Fibroblast of lung (primary cell): Measurements from ENCODE around the gene ASTN2. TPM values are rescaled to one million over a fixed set of nuclear protein-coding genes. Genes with fewer than 3 reads are reported as not detected.

Experiments
- DNase-seq, 2 donors: peaks; one replicate each; pipeline versions ENCODE4 v3.0.0 to v3.0.0-alpha.2; 2010; ENCODE audit warnings: low read depth in 2 of 2
- H2AFZ ChIP-seq: 2 replicates; pipeline ENCODE4 v1.5.1; 2012; ENCODE audit warnings: low read length, control low read depth, inconsistent platforms
- H3K27ac ChIP-seq: 2 replicates; pipeline ENCODE4 v1.5.1; 2011; ENCODE audit warnings: low read length, control low read depth; ENCODE audit not compliant: insufficient read depth
- H3K27me3 ChIP-seq: 2 replicates; pipeline ENCODE4 v1.5.1; 2011; ENCODE audit warnings: mild to moderate bottlenecking, low read length; ENCODE audit not compliant: control insufficient read depth, insufficient read depth
- H3K36me3 ChIP-seq: 2 replicates; pipeline ENCODE4 v1.5.1; 2011; ENCODE audit warnings: low read length; ENCODE audit not compliant: control insufficient read depth, insufficient read depth
- H3K4me1 ChIP-seq: 2 replicates; pipeline ENCODE4 v1.5.1; 2011; ENCODE audit warnings: low read length; ENCODE audit not compliant: control insufficient read depth, insufficient read depth; ENCODE audit errors: extremely low read depth
- H3K4me2 ChIP-seq: 2 replicates; pipeline ENCODE4 v1.5.1; 2011; ENCODE audit warnings: low read length, control low read depth; ENCODE audit not compliant: insufficient read depth; ENCODE audit errors: extremely low read depth
- H3K4me3 ChIP-seq, 4 experiments: fragments of 200-600 bp in 1 of 4; sonication (generic) in 1 of 4; replicated peaks in 1 of 4; 2 replicates each; pipeline ENCODE4 v1.5.1; 2011 to 2016; ENCODE audit warnings: low read length in 4 of 4, low read depth in 3 of 4, mild to moderate bottlenecking in 3 of 4, control low read depth in 2 of 4, inconsistent platforms in 1 of 4, mixed read lengths in 1 of 4; ENCODE audit not compliant: insufficient read depth in 1 of 4; ENCODE audit errors: control extremely low read depth in 1 of 4
- H3K79me2 ChIP-seq: 2 replicates; pipeline ENCODE4 v1.5.1; 2012; ENCODE audit warnings: mild to moderate bottlenecking, low read length, inconsistent platforms; ENCODE audit not compliant: control insufficient read depth, insufficient read depth
- H3K9ac ChIP-seq: 2 replicates; pipeline ENCODE4 v1.5.1; 2011; ENCODE audit warnings: mild to moderate bottlenecking, low read length, control low read depth; ENCODE audit not compliant: insufficient read depth
- H3K9me3 ChIP-seq: 2 replicates; pipeline ENCODE4 v1.5.1; 2012; ENCODE audit warnings: low read depth, low read length; ENCODE audit not compliant: control insufficient read depth, insufficient read depth
- H4K20me1 ChIP-seq: 2 replicates; pipeline ENCODE4 v1.5.1; 2011; ENCODE audit warnings: low read length; ENCODE audit not compliant: control insufficient read depth, insufficient read depth; ENCODE audit errors: extremely low read depth
- EZH2 ChIP-seq: IDR thresholded peaks from 2 replicates; pipeline ENCODE4 v1.5.1; 2012; ENCODE audit warnings: low read length, control low read depth, mild to moderate bottlenecking; ENCODE audit errors: missing control alignments
- polyA plus RNA-seq, 2 donors: library from polyadenylated mRNA; depleted of rRNA in 1 of 2; stranded (reverse) in 1 of 2; unstranded in 1 of 2; fragments of >200 nt; gene quantifications; 2 replicates each; pipeline ENCODE4 v1.2.1, GENCODE V29; 2011 to 2012; ENCODE audit warnings: missing spikeins in 1 of 2
- total RNA-seq: library from RNA; depleted of rRNA; stranded (reverse); fragments of >200 nt; gene quantifications from 2 replicates; pipeline ENCODE4 v1.2.1, GENCODE V29; 2014
- TF ChIP-seq, protein P1 (sequence below), 2 donors: IDR thresholded peaks in 1 of 2; conservative IDR thresholded peaks in 1 of 2; 1 replicate in 1 of 2; 2 replicates in 1 of 2; pipeline ENCODE4 v1.5.1; 2011 to 2012; ENCODE audit warnings: low read length in 2 of 2, control low read depth in 1 of 2, inconsistent platforms in 1 of 2, low read depth in 1 of 2, mild to moderate bottlenecking in 1 of 2

The ASTN2 gene
- total and polyA plus RNA-seq, 2 donors (not counting 1 experiment from before 2014, with no cell fraction given): 2.2 to 19.2 TPM

DNA sequence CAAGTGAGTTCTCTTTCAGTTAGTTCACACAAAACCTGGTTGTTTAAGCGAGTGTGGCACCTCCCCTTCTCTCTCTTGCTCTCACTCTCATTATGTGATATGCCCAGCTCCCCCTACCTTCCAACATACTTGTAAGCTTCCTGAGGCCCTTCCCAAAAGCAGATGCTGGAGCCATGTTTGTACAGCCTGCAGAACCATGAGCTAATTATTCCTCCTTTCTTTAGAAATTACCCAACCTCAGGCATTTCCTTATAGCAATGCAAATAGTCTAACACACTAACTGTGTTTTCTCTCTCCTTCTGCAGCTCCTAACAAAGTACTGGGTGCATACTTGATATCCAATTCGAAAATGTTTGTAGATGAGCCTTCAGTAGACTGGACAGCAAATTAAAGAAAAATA lies 665.1 kb downstream of the ASTN2 start:
- no peak overlapping the region for H2AFZ ChIP-seq
- H3K79me2 ChIP-seq: no peaks in the 10 kb centered on the region
- no peaks in the 10 kb centered on the region for H3K9me3 ChIP-seq
- H3K36me3 ChIP-seq: no peaks in the 10 kb centered on the region
- H3K4me2 ChIP-seq: no peak overlapping the region
- H3K9ac ChIP-seq: no peak overlapping the region
- no peak overlapping the region for H3K27ac ChIP-seq
- TF ChIP-seq, protein P1, sequence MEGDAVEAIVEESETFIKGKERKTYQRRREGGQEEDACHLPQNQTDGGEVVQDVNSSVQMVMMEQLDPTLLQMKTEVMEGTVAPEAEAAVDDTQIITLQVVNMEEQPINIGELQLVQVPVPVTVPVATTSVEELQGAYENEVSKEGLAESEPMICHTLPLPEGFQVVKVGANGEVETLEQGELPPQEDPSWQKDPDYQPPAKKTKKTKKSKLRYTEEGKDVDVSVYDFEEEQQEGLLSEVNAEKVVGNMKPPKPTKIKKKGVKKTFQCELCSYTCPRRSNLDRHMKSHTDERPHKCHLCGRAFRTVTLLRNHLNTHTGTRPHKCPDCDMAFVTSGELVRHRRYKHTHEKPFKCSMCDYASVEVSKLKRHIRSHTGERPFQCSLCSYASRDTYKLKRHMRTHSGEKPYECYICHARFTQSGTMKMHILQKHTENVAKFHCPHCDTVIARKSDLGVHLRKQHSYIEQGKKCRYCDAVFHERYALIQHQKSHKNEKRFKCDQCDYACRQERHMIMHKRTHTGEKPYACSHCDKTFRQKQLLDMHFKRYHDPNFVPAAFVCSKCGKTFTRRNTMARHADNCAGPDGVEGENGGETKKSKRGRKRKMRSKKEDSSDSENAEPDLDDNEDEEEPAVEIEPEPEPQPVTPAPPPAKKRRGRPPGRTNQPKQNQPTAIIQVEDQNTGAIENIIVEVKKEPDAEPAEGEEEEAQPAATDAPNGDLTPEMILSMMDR (conservative IDR thresholded peaks at IDR 0.05 in 1 of 2, IDR thresholded peaks at IDR 0.05 in 1 of 2; ENCODE audit: low read depth in 1 of 2, low read length in 2 of 2): no peak
- no peak for TF ChIP-seq EZH2
- no peaks in the 10 kb centered on the region for H4K20me1 ChIP-seq
- no peak overlapping the region for H3K4me3 ChIP-seq
- no peaks in the 10 kb centered on the region for H3K4me1 ChIP-seq
- H3K27me3 ChIP-seq: no peaks in the 10 kb centered on the region
- no peak for DNase-seq

DNA sequence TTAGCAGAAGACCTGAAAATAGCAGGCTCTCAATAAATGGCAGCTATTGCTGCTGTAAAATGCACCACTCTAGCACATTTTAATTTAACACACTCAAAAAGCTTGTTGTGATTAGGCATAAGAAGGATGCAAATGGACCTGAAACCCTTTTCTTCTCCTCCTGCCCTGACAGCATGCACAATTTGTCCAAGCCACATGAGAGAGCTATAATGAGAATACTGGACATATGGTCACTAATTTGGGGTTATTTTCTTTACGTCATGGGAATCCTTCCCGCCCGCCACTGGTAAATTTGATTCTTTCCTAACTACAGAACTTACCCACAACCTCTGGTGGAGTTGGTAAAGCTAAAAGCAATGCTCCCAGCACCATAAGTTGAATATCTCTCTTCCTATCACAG lies 665.7 kb downstream of the ASTN2 start:
- Histone ChIP-seq H3K27ac (no peak overlapping the region), H3K4me1 (no peaks in the 10 kb centered on the region), H3K27me3 (no peaks in the 10 kb centered on the region), H2AFZ (no peak overlapping the region), H3K4me2 (no peak overlapping the region), H4K20me1 (no peaks in the 10 kb centered on the region), H3K9ac (no peak overlapping the region), H3K79me2 (no peaks in the 10 kb centered on the region), H3K9me3 (no peaks in the 10 kb centered on the region), H3K36me3 (no peaks in the 10 kb centered on the region), H3K4me3 (no peak overlapping the region)
- DNase-seq: no peak
- TF ChIP-seq, protein P1 (conservative IDR thresholded peaks at IDR 0.05 in 1 of 2, IDR thresholded peaks at IDR 0.05 in 1 of 2; ENCODE audit: low read depth in 1 of 2, low read length in 2 of 2): no peak
- no peak for TF ChIP-seq EZH2

GRCh38 chr9:116741742-116742141 lies 673.1 kb downstream of the ASTN2 start:
- Histone ChIP-seq H3K27ac (no peak overlapping the region), H3K79me2 (no peaks in the 10 kb centered on the region)

More at GRCh38 chr9:116741742-116742141, 673.1 kb downstream of the ASTN2 start:
- Histone ChIP-seq H2AFZ (no peak overlapping the region), H3K9me3 (no peaks in the 10 kb centered on the region), H4K20me1 (no peaks in the 10 kb centered on the region), H3K36me3 (no peaks in the 10 kb centered on the region), H3K4me3 (no peak overlapping the region), H3K27me3 (no peaks in the 10 kb centered on the region), H3K9ac (no peak overlapping the region), H3K4me1 (no peaks in the 10 kb centered on the region), H3K4me2 (no peak overlapping the region)
- TF ChIP-seq, protein P1 (conservative IDR thresholded peaks at IDR 0.05 in 1 of 2, IDR thresholded peaks at IDR 0.05 in 1 of 2; ENCODE audit: low read depth in 1 of 2, low read length in 2 of 2): no peak
- TF ChIP-seq EZH2: no peak
- no peak for DNase-seq
